ENCODE results near the gene EEF1AKMT3. TPM values are rescaled to one million over a fixed set of nuclear protein-coding genes. Genes with fewer than 3 reads are reported as not detected.

EEF1AKMT3 gene
- total RNA-seq, 1 donor from 2014 or later: 7.3 TPM

DNA sequence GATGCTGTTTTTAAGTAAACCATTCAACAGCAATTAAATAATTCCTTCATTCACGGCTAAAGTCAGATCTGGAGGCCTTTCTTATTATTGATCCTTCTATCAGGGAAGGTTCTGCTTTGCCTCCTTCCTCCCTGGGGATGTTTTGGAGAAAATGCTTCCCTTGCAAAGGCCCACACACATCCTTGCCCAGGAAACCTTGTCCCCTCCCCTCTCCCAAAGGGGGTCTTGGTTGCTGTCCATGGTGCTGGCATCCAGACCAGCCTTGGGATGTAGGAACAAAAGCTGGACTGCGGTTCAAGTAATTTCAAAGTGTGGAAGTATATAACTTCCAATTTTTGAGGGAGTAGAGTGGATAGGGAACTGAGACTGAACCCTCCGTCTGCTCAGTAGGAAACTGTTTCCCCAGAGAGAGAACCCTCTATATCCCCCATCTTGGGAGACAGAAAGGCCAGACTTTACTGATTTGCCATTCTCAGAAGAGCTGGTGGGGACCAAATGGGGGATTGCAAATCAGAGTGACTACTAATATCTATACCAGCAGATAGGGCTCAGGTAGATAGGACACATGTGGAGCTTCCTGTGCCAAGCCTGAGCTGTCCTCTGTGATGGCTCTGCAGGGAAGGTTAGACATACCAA lies 11.9 kb upstream of the EEF1AKMT3 start:
- no peak overlapping the region for H3K4me3 ChIP-seq (ENCODE audit: low read depth, low read length)
- no peak for DNase-seq (ENCODE audit: low read depth)
- TF ChIP-seq, protein P1, sequence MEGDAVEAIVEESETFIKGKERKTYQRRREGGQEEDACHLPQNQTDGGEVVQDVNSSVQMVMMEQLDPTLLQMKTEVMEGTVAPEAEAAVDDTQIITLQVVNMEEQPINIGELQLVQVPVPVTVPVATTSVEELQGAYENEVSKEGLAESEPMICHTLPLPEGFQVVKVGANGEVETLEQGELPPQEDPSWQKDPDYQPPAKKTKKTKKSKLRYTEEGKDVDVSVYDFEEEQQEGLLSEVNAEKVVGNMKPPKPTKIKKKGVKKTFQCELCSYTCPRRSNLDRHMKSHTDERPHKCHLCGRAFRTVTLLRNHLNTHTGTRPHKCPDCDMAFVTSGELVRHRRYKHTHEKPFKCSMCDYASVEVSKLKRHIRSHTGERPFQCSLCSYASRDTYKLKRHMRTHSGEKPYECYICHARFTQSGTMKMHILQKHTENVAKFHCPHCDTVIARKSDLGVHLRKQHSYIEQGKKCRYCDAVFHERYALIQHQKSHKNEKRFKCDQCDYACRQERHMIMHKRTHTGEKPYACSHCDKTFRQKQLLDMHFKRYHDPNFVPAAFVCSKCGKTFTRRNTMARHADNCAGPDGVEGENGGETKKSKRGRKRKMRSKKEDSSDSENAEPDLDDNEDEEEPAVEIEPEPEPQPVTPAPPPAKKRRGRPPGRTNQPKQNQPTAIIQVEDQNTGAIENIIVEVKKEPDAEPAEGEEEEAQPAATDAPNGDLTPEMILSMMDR (IDR thresholded peaks at IDR 0.05; ENCODE audit: insufficient read depth, low read length, poor library complexity, severe bottlenecking): no peak
- H3K27me3 ChIP-seq (ENCODE audit: control insufficient read depth, insufficient read depth, low read length): peaks cover 20% of the 10 kb centered on the region
- peaks cover 3% of the 10 kb centered on the region for H3K36me3 ChIP-seq (ENCODE audit: control insufficient read depth, insufficient read depth, low read length)

DNA sequence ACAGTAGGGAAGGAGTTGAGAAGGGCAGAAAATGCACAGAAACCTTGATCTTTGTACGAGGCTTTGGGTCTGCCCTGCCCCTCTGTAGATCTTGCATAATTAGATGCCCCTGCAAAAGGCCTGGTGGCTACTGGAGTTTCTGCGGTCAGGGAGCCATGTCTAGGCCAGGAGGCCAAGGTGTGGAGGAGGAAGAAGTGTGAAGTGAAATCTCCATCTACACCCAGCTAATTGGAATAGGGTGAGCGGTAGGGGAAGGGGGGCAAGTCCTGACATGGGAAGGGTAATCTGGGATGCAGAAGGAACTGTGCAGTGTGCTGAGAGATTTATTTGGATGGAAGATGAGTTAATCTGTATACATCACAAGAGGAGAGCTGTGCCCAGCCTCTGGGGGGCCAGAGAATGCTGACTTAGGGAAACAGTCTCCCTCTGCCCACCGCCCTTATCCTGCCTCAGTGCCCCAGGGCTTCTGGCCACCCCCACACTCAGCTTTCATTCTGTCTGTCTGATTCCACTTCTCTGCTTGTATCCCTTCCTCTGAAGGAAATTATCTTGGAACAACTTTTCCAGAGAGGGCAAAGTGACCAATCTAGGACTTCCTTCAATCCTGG lies 10.9 kb upstream of the EEF1AKMT3 start:
- DNase-seq (ENCODE audit: low read depth): no peak
- Histone ChIP-seq H3K36me3 (ENCODE audit: control insufficient read depth, insufficient read depth, low read length) (peaks cover 3% of the 10 kb centered on the region), H3K27me3 (ENCODE audit: control insufficient read depth, insufficient read depth, low read length) (peaks cover 29% of the 10 kb centered on the region), H3K4me3 (ENCODE audit: low read depth, low read length) (no peak overlapping the region)
- TF ChIP-seq, protein P1 (IDR thresholded peaks at IDR 0.05; ENCODE audit: insufficient read depth, low read length, poor library complexity, severe bottlenecking): no peak

DNA sequence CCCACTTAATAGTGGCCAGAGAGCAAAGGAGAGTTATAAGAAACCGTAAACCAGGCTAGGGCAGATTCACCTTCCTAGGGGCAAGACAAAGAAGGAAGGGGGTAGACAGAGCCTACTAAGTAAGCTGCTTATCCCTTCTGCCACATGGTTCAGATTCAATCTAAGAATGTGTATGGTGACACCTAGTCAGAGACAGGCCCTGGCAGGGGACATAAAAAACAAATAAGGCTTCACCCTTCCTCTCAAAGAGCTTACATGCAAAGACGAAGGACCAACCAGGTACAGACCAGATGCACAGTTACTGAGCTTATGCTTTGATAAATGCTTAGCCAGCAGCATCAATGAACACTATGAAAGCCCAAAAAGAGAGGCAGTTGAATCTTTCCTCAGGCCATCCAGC lies 10.0 kb upstream of the EEF1AKMT3 start:
- peaks cover 29% of the 10 kb centered on the region for H3K27me3 ChIP-seq (ENCODE audit: control insufficient read depth, insufficient read depth, low read length)
- TF ChIP-seq, protein P1 (IDR thresholded peaks at IDR 0.05; ENCODE audit: insufficient read depth, low read length, poor library complexity, severe bottlenecking): no peak
- H3K36me3 ChIP-seq (ENCODE audit: control insufficient read depth, insufficient read depth, low read length): peaks cover 3% of the 10 kb centered on the region
- no peak overlapping the region for H3K4me3 ChIP-seq (ENCODE audit: low read depth, low read length)
- DNase-seq (ENCODE audit: low read depth): no peak

DNA sequence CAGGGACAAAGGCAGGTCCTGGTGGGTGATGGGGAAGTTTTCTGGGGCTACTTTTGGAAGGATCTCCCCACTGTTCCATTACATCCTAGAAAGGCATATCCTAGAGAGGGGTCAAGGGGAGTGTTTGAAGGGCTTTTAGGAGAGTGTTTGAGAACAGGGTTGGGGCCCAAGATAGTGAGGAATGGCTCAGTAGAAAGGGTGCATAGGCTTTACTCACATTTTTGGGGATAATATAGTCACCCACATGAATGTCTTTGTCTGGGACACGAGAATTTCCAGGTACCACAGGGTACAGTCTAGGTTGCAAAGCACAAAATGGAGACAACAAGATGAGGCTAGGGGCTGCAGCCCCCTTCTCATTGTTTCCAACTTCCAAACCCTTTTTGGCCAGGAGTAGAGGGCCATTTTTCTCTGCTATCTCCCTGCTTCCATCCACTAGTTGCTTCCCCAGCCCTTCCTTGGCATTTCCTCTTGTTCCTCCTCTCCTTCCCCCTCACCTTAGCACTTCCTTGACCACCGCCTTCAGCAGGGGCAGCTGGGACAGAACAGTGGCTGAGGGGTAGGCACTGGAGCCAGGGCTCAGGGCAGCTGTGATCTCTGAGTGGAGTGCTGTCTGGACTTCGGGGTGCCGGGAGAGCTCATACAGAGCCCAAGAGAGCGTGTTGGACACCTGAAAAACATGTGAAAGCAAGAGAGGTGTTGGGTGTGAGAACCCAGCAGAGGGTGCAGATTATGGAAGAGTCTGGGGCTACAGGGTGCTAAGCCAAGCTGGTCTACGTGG lies 8.3 kb upstream of the EEF1AKMT3 start:
- TF ChIP-seq, protein P1 (IDR thresholded peaks at IDR 0.05; ENCODE audit: insufficient read depth, low read length, poor library complexity, severe bottlenecking): no peak
- DNase-seq (ENCODE audit: low read depth): no peak
- Histone ChIP-seq H3K36me3 (ENCODE audit: control insufficient read depth, insufficient read depth, low read length) (no peaks in the 10 kb centered on the region), H3K4me3 (ENCODE audit: low read depth, low read length) (no peak overlapping the region), H3K27me3 (ENCODE audit: control insufficient read depth, insufficient read depth, low read length) (peaks cover 29% of the 10 kb centered on the region)

DNA sequence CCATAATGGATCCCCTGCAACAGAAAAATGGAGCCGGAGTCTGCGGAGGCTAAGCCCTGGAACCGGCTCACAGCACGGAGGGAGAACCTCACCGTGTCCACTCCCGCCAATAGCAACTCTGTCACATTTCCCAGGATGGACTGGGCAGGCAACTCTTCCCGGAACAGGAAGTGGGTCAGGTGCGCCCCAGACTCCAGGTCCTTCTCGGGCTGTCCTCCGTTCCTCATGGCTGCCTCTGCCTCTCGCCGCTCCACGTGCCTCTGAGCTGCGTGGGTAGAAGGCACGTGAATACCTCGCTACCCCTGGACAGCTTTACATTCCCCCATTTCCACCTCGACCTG lies 7.8 kb upstream of the EEF1AKMT3 start:
- H3K27me3 ChIP-seq (ENCODE audit: control insufficient read depth, insufficient read depth, low read length): peaks cover 29% of the 10 kb centered on the region
- H3K4me3 ChIP-seq (ENCODE audit: low read depth, low read length): peak overlapping the region; percentile 29
- TF ChIP-seq, protein P1 (IDR thresholded peaks at IDR 0.05; ENCODE audit: insufficient read depth, low read length, poor library complexity, severe bottlenecking): no peak
- DNase-seq (ENCODE audit: low read depth): no peak
- no peaks in the 10 kb centered on the region for H3K36me3 ChIP-seq (ENCODE audit: control insufficient read depth, insufficient read depth, low read length)
